GM12874 (cell line): ENCODE results near the gene MRGPRF.

ENCODE experiments used
- TF ChIP-seq, protein P1 (sequence below): IDR thresholded peaks from 2 replicates; pipeline ENCODE4 v1.5.1; 2011; ENCODE audit warnings: low read depth, mild to moderate bottlenecking, control low read depth, low read length, moderate library complexity; ENCODE audit not compliant: insufficient read depth

The MRGPRF gene

DNA sequence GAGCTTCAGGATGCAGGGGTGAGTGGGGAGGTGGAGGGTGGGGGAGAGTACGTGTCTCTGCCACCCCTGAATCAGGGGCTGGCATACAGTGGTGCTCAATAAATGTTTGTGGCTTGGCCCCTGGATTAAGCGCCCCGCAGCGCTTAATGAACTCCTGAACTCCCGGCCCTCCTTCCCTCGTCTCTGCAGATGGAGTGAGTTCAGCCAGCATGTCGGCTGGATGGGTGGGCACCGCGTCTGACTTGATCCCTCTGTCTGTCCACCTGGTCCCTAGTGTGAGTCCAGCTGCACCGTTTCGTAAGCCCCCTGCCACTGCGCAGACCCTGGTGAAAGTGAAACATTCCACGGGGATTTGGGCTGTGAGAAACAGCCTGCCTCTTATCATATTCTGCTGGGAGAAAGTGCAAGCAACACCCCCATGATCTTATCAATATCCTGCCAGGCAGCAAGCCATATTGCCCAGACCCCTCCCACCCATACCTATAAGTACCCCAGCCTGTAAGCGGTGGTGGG, 20.2 kb downstream of the MRGPRF start:
- TF ChIP-seq, protein P1, sequence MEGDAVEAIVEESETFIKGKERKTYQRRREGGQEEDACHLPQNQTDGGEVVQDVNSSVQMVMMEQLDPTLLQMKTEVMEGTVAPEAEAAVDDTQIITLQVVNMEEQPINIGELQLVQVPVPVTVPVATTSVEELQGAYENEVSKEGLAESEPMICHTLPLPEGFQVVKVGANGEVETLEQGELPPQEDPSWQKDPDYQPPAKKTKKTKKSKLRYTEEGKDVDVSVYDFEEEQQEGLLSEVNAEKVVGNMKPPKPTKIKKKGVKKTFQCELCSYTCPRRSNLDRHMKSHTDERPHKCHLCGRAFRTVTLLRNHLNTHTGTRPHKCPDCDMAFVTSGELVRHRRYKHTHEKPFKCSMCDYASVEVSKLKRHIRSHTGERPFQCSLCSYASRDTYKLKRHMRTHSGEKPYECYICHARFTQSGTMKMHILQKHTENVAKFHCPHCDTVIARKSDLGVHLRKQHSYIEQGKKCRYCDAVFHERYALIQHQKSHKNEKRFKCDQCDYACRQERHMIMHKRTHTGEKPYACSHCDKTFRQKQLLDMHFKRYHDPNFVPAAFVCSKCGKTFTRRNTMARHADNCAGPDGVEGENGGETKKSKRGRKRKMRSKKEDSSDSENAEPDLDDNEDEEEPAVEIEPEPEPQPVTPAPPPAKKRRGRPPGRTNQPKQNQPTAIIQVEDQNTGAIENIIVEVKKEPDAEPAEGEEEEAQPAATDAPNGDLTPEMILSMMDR = no peak

DNA sequence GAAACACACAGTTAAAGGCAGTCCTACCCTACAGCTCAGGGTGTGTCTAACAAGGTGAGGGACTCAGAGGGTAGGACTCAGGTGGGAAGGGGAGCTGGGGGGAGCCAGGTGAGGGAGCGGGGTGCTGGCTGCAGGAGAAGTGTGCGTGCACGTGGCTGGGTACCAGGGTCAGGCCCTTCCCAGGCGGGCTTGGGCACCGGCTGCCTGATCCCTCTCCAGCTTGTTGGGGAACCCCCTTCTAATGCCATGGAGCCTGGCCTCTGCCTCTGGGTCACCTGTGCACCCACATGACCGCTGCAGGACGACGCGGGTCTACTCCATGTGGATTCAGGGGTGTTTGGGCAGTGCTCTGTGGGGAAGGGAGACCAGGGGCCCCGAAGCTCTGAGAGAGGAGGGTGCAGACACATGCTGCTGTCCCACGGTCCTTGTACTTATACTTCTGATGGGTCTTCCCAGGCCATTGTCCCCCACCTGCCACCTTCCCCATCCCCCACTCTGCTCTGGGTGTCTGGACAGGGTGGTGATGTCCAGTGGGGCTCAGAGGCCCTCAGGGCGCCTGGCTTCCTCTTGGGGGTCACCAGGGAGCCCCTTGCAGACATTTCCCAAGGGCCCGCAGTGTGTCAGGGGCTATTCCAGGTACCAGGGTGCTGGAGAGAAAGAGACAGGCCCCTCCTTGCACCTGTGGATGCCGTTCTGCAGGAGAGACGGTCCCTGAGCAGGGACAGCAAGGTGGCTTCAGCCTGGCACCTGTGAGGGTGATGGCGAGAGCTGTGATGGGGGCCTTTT, 21.9 kb downstream of the MRGPRF start:
- TF ChIP-seq, protein P1 = no peak

DNA sequence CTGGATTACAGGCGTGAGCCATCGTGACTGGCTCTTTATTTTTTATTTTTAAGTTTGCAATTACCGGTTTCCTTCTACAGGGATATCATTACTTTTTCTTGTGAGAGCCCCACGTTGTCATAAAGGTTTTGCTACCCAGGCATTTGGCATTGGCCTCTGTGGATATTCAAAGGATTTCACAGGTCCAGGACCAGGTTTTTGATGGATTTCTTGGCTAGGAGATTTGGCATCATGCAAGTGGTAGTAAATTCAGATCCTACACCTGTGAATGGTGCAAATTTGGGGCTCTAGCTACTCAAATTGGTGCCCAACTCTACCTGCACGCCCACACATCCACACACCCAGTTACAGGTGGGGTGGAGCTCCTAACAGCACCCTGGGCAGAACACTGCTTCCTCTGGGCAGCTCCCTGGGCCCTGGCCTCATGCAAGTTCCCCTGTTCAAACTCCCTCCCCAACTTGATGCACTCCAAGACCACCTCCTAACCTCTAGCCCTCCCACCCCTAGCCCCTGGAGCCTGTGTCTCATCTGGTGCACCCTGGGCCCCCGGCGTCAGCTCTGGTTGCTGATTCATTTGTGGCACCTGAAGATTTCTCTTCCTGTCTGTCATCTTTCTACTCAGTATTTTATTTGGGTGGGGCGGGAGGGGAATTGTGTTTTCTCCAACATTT, 23.0 kb downstream of the MRGPRF start:
- TF ChIP-seq, protein P1 = no peak

DNA sequence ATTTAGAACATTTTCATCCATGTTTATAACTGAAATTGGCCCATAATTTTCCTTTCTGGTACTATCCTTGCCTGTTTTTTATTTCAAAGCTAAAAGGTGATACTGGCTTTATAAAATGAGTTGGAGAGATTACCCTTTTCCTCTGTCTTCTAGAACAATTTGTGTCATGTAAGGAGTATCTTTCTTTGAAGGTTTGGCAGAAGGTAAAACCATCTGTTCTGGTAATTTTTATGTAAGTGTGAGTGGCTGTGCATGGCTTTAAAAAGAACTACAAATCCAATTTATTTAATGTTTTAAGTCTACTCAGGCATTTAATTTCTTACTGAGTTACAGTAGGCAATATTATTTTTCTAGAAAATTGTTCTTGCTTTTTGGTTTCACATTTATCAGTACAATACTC, 24.6 kb downstream of the MRGPRF start:
- TF ChIP-seq, protein P1 = no peak

DNA sequence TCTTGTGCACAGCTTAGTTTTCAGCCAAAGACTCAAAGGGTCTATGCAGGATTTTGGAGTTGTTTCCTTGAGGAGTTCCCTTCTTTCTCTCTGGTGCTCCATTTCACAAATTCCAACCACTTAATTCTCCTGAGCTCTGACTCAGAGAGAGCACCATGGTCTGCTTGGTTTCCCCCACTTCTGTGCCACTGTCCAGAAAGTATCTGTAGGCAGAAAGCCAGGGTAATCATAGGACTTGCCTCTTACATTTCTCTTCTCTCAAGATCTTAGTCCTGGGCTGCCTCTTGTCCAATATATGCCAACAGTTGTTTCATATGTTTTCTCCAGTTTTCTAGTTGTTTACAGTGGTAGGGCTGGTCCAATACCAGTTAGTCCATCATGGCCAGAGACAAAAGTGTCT, 25.8 kb downstream of the MRGPRF start:
- TF ChIP-seq, protein P1 = no peak

DNA sequence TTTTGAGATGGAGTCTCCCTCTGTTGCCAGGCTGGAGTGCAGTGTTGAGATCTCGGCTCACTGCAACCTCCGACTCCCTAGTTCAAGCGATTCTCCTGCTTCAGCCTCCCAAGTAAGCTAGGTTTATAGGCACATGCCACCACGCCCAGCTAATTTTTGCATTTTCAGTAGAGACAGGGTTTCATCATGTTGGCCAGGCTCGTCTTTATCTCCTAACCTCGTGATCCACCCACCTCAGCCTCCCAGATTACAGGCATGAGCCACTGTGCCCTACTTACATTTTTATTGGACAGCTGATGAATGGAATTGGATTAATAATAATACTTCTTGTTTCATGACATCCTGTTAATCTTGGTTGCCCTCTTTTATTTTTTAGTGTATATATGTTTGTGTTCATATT, 29.2 kb downstream of the MRGPRF start:
- TF ChIP-seq, protein P1 = no peak

DNA sequence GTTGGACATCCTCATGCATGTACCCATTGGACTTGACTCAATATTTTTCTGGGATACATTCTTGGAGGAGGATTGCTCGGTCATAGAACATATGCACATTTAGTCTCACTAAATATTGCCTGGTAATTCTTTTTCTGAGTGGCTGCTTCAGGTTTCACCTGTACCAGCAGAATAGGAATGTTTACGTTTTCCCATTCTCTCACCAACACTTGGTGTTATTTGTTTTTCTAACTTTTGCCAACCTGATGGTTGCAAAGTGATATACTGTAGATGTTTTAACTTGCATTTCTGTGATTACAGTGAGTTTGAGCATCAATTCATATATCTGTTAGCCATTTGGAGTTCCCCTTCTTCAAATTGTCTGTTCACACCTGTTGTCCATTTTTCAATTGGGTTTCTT, 30.9 kb downstream of the MRGPRF start:
- TF ChIP-seq, protein P1 = no peak
